ENCODE results near the gene ITGA3. TPM values are rescaled to one million over a fixed set of nuclear protein-coding genes. Genes with fewer than 3 reads are reported as not detected.

Gene ITGA3
- total RNA-seq, 1 experiment from 2014 or later = 22.5 TPM

DNA sequence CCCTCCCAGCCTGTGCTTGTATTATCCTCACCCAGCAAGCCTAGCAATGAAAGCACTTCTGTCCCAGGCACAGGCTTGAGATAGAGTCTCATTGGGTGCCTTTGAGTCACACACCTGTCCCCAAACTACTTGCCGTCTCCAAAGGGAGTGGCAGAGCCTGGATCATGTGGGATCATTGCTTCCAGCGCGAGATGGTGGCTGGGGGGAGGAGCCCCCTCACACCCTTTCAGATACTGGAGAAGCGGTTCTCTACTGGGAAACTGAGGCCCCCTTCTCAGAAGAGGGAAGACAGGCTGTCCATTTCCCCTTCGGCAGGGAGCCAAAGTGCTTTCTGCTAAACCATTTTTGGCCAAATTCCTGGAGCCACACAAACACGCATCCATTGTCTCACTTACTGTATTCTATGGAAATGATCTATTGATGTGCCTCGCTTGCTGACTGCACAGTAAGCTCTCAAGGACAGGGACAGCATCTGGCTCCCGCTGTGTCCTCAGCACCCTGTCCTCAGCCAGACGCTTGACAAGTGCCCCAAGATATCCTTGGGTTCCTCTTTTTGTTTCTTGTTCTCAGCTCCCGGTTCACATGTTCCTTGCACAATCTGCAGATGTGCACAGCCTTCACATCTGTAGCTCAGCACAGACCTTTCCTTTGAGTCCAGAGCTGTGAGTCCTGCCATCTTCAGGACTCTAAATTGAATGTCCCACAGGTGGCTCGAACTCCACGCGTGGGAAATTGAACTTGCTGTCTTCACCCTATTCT is 34.9 kb upstream of the ITGA3 start:
- Histone ChIP-seq H3K79me1 (ENCODE audit: insufficient read depth, low read depth, low read length, poor library complexity, severe bottlenecking) (no peaks in the 10 kb centered on the region), H4K20me1 (ENCODE audit: control insufficient read depth, insufficient read depth, insufficient read length) (no peaks in the 10 kb centered on the region), H2BK20ac (ENCODE audit: low read depth, low read length, poor library complexity, severe bottlenecking) (no peak overlapping the region), H2BK15ac (ENCODE audit: low read depth, low read length) (no peak overlapping the region), H3K14ac (ENCODE audit: insufficient read depth, low read length) (no peak overlapping the region), H2AFZ (ENCODE audit: low read length) (no peak overlapping the region), H3K4me2 (ENCODE audit: insufficient read depth, insufficient read length, low read length) (no peak overlapping the region), H2BK120ac (ENCODE audit: low read depth, low read length, poor library complexity, severe bottlenecking) (no peak overlapping the region), H3K27me3 (ENCODE audit: insufficient read depth, low read length) (no peaks in the 10 kb centered on the region), H2BK5ac (ENCODE audit: insufficient read length, low read length) (no peak overlapping the region), H3K56ac (ENCODE audit: insufficient read length, low read depth, low read length) (no peak overlapping the region), H3K23ac (ENCODE audit: insufficient read length, low read depth, low read length) (no peak overlapping the region), H3K4ac (ENCODE audit: low read depth, low read length) (no peak overlapping the region), H4K91ac (ENCODE audit: insufficient read length, low read depth, low read length) (no peak overlapping the region), H3K18ac (ENCODE audit: insufficient read length, low read depth, low read length) (no peak overlapping the region), H2AK5ac (ENCODE audit: insufficient read length, low read length) (no peak overlapping the region), H3K79me2 (ENCODE audit: insufficient read depth, low read length) (no peaks in the 10 kb centered on the region), H2BK12ac (ENCODE audit: insufficient read length, low read depth, low read length) (no peak overlapping the region), H4K5ac (ENCODE audit: insufficient read length, low read depth, low read length) (no peak overlapping the region), H3K9ac (ENCODE audit: extremely low read depth, insufficient read length, low read length) (no peak overlapping the region), H3K23me2 (ENCODE audit: insufficient read length, low read depth, low read length, poor library complexity, severe bottlenecking) (no peaks in the 10 kb centered on the region), H3K27ac (ENCODE audit: insufficient read length, low read depth, low read length) (no peak overlapping the region), H3T11ph (ENCODE audit: low read length) (no peak overlapping the region), H3K9me3 (ENCODE audit: control insufficient read depth, low read depth, low read length) (no peaks in the 10 kb centered on the region), H3K4me1 (ENCODE audit: insufficient read depth, low read length) (no peaks in the 10 kb centered on the region), H4K8ac (replicated peaks; ENCODE audit: insufficient read length, low read depth, low read length) (no peak overlapping the region)
- Mint-ChIP-seq H3K9me3 (no peaks in the 10 kb centered on the region; a peak in 1 of 5 replicates), H3K27me3 (ENCODE audit: low read depth) (peaks cover 21% of the 10 kb centered on the region), H3K27ac (no peak overlapping the region), H3K36me3 (ENCODE audit: insufficient read depth in 1 of 3, low read depth in 3 of 3) (no peaks in the 10 kb centered on the region), H3K4me1 (no peaks in the 10 kb centered on the region), H3K4me3 (no peak overlapping the region)
- no peak for DNase-seq
- no peak for TF ChIP-seq CTCF (conservative IDR thresholded peaks at IDR 0.05)
- WGBS (ENCODE audit: extremely low coverage, insufficient read length, low lambda C conversion rate) = no CpG with 5 or more reads among the region's 13 CpGs
